ENCODE data around the gene HAUS6. TPM values are rescaled to one million over a fixed set of nuclear protein-coding genes. Genes with fewer than 3 reads are reported as not detected.

HAUS6 gene
- total RNA-seq, 1 donor, result 14.5 TPM

DNA sequence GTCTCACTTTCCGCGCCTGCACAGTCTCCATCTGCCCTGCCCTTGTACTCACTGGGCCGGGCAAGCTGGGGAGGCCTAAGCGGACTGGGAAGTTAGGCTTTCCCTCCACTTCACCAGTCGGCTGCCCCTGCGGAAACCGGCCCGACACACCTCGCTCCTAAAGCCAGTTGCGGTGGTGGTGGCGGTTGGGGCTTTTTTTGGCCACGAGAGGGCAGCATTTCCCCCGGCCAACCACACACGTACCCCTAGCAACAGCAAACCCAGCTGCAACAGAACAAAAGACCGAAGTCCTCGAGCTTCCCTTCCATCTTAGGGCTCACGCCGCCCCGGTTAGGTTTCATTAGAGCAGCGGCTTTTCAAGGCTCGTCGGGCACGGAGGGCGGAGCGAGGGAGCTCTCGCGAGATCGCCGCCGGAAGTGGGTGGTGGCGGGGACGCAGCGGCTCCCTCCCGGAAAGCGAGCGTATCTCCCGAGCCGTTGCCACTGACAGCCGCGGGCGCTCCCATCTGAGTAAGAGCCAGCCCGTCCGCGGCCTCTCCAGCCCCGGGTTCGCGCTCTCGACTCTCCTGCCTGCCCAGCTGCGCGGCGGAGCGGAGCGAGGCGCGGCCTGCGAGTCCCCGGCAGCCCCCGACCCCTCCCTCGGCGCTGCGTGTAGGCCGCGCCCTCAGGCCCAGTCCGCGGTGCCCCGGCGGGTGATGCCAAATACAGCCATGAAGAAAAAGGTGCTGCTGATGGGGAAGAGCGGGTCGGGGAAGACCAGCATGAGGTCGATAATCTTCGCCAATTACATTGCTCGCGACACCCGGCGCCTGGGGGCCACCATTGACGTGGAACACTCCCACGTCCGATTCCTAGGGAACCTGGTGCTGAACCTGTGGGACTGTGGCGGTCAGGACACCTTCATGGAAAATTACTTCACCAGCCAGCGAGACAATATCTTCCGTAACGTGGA lies 53.5 kb downstream of the HAUS6 start, which contains the start of gene RRAGA:
TSS of gene RRAGA (plus strand) at position 462 of the 951 bp plus-strand sequence. CDS start at position 695, 233 bp downstream.
- H3K4me1 ChIP-seq (ENCODE audit: insufficient read depth, low read length), result peaks cover 13% of the 10 kb centered on the region
- peak; percentile 96 for DNase-seq (ENCODE audit: insufficient read length, low spot score, missing footprints)
- peaks cover 10% of the 10 kb centered on the region for H4K20me1 ChIP-seq (ENCODE audit: insufficient read depth, low read length)
- H3K4me3 ChIP-seq (ENCODE audit: insufficient read depth, low read length), result peak within 1 kb of the TSS; percentile 85
- H3K36me3 ChIP-seq (ENCODE audit: insufficient read depth, low read length), result no peaks in the 10 kb centered on the region
- peaks cover 31% of the 10 kb centered on the region for H3K79me2 ChIP-seq (ENCODE audit: insufficient read depth, low read length)
- H3K27ac ChIP-seq (ENCODE audit: low read depth, low read length), result peak within 1 kb of the TSS; percentile 87
- peak within 1 kb of the TSS; percentile 97 for H2AFZ ChIP-seq (ENCODE audit: low read length)
- no peaks in the 10 kb centered on the region for H3K9me3 ChIP-seq (ENCODE audit: low read depth, low read length)
- TF ChIP-seq, protein P1, sequence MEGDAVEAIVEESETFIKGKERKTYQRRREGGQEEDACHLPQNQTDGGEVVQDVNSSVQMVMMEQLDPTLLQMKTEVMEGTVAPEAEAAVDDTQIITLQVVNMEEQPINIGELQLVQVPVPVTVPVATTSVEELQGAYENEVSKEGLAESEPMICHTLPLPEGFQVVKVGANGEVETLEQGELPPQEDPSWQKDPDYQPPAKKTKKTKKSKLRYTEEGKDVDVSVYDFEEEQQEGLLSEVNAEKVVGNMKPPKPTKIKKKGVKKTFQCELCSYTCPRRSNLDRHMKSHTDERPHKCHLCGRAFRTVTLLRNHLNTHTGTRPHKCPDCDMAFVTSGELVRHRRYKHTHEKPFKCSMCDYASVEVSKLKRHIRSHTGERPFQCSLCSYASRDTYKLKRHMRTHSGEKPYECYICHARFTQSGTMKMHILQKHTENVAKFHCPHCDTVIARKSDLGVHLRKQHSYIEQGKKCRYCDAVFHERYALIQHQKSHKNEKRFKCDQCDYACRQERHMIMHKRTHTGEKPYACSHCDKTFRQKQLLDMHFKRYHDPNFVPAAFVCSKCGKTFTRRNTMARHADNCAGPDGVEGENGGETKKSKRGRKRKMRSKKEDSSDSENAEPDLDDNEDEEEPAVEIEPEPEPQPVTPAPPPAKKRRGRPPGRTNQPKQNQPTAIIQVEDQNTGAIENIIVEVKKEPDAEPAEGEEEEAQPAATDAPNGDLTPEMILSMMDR (IDR thresholded peaks at IDR 0.05; ENCODE audit: extremely low read depth, low read depth, low read length), result peak; percentile 84
- H3K27me3 ChIP-seq (ENCODE audit: insufficient read depth, low read length), result no peaks in the 10 kb centered on the region
- H3K4me2 ChIP-seq (ENCODE audit: insufficient read depth, low read length), result peak within 1 kb of the TSS; percentile 89

DNA sequence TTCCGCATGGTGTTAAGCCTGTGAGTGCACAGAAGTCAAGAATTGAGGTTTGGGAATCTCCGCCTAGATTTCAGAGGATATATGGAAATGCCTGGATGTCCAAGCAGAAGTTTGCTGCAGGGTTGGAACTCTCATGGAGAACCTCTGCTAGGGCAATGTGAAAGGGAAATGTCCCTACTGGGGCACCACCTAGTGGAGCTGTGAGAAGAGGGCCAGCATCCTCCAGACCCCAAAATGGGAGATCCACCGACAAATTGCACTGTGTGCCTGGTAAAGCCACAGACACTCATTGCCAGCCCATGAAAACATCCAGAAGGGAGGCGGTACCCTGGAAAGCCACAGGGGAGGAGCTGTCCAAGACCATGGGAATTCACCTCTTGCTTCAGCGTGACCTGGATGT lies 66.1 kb downstream of the HAUS6 start:
- no peaks in the 10 kb centered on the region for H3K9me3 ChIP-seq (ENCODE audit: low read depth, low read length)
- no peak overlapping the region for H2AFZ ChIP-seq (ENCODE audit: low read length)
- TF ChIP-seq, protein P1 (IDR thresholded peaks at IDR 0.05; ENCODE audit: extremely low read depth, low read depth, low read length), result peak; percentile 12
- H3K4me3 ChIP-seq (ENCODE audit: insufficient read depth, low read length), result no peak overlapping the region
- H3K27ac ChIP-seq (ENCODE audit: low read depth, low read length), result no peak overlapping the region
- H3K36me3 ChIP-seq (ENCODE audit: insufficient read depth, low read length), result no peaks in the 10 kb centered on the region
- no peaks in the 10 kb centered on the region for H4K20me1 ChIP-seq (ENCODE audit: insufficient read depth, low read length)
- no peaks in the 10 kb centered on the region for H3K79me2 ChIP-seq (ENCODE audit: insufficient read depth, low read length)
- H3K27me3 ChIP-seq (ENCODE audit: insufficient read depth, low read length), result no peaks in the 10 kb centered on the region
- no peaks in the 10 kb centered on the region for H3K4me1 ChIP-seq (ENCODE audit: insufficient read depth, low read length)
- no peak overlapping the region for H3K4me2 ChIP-seq (ENCODE audit: insufficient read depth, low read length)
- DNase-seq (ENCODE audit: insufficient read length, low spot score, missing footprints), result no peak

DNA sequence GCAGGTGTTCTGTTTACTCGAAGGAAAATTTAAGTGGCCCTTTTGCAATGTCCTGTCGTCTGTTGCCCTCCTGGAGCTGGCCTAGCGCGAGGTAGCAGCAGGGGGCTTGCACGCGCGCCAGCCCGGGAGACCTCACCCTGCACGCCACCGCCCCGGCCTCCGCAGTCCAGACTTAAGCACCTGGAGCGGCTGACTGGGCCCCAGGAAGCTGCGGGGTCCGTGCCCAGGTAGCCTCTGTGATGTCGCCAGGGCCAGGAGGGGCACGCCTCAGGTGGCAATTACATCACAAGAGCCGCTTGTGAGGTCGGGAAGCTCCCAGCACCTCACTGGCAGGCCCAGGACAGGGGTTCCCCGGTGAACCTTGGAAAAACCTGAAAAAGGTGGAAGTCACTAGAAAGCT lies 69.7 kb downstream of the HAUS6 start, which contains the start of gene SAXO1:
TSS of gene SAXO1 (minus strand) at position 195 of the 400 bp plus-strand sequence. CDS start 301 bp downstream, outside the sequence.
- H3K27me3 ChIP-seq (ENCODE audit: insufficient read depth, low read length), result no peaks in the 10 kb centered on the region
- no peaks in the 10 kb centered on the region for H4K20me1 ChIP-seq (ENCODE audit: insufficient read depth, low read length)
- no peak within 1 kb of the TSS for H3K4me3 ChIP-seq (ENCODE audit: insufficient read depth, low read length)
- H3K27ac ChIP-seq (ENCODE audit: low read depth, low read length), result no peak within 1 kb of the TSS
- no peak within 1 kb of the TSS for H3K4me2 ChIP-seq (ENCODE audit: insufficient read depth, low read length)
- no peaks in the 10 kb centered on the region for H3K9me3 ChIP-seq (ENCODE audit: low read depth, low read length)
- H3K4me1 ChIP-seq (ENCODE audit: insufficient read depth, low read length), result peaks cover 5% of the 10 kb centered on the region
- H2AFZ ChIP-seq (ENCODE audit: low read length), result no peak within 1 kb of the TSS
- H3K79me2 ChIP-seq (ENCODE audit: insufficient read depth, low read length), result no peaks in the 10 kb centered on the region
- no peak for DNase-seq (ENCODE audit: insufficient read length, low spot score, missing footprints)
- no peaks in the 10 kb centered on the region for H3K36me3 ChIP-seq (ENCODE audit: insufficient read depth, low read length)
- TF ChIP-seq, protein P1 (IDR thresholded peaks at IDR 0.05; ENCODE audit: extremely low read depth, low read depth, low read length), result no peak

DNA sequence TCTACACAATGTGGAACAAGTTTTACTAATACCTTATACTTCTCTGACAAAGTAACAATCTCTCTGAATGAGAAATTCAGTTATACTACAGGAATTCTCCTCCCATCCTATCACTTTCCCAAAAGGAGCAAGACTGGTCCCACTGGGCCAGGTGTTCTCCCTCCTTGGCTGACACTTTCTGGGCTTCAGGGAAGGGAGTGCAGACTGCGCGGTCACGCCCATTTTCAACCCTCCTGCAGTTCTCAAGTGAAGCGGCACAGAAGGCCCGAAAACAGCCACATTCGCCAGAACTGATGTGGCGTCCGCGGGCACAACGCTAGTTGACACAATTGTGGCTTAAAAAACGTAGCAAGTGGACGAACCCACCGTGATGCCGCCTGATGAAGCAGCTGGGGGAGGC lies 70.3 kb downstream of the HAUS6 start:
- H3K27ac ChIP-seq (ENCODE audit: low read depth, low read length), result no peak overlapping the region
- H3K36me3 ChIP-seq (ENCODE audit: insufficient read depth, low read length), result no peaks in the 10 kb centered on the region
- H4K20me1 ChIP-seq (ENCODE audit: insufficient read depth, low read length), result no peaks in the 10 kb centered on the region
- H3K9me3 ChIP-seq (ENCODE audit: low read depth, low read length), result no peaks in the 10 kb centered on the region
- no peak overlapping the region for H2AFZ ChIP-seq (ENCODE audit: low read length)
- H3K27me3 ChIP-seq (ENCODE audit: insufficient read depth, low read length), result no peaks in the 10 kb centered on the region
- TF ChIP-seq, protein P1 (IDR thresholded peaks at IDR 0.05; ENCODE audit: extremely low read depth, low read depth, low read length), result no peak
- H3K79me2 ChIP-seq (ENCODE audit: insufficient read depth, low read length), result no peaks in the 10 kb centered on the region
- no peak overlapping the region for H3K4me2 ChIP-seq (ENCODE audit: insufficient read depth, low read length)
- H3K4me3 ChIP-seq (ENCODE audit: insufficient read depth, low read length), result no peak overlapping the region
- H3K4me1 ChIP-seq (ENCODE audit: insufficient read depth, low read length), result peaks cover 5% of the 10 kb centered on the region
- no peak for DNase-seq (ENCODE audit: insufficient read length, low spot score, missing footprints)
